HCT116 (cell line): ENCODE data around the gene BTNL9.

Experiments
- CEBPB ChIP-seq: IDR thresholded peaks from 2 replicates; pipeline ENCODE4 v1.6.1; 2012; ENCODE audit warnings: low read depth
- CTCF ChIP-seq, 3 experiments: fragments of 200-600 bp in 1 of 3; sonication (generic) in 1 of 3; IDR thresholded peaks in 2 of 3; conservative IDR thresholded peaks in 1 of 3; 2 replicates each; pipeline ENCODE4 v1.5.1; 2012 to 2017; ENCODE audit warnings: low read depth in 2 of 3, low read length in 2 of 3, antibody characterized with exemption in 1 of 3, borderline replicate concordance in 1 of 3, control low read depth in 1 of 3, mild to moderate bottlenecking in 1 of 3, mixed read lengths in 1 of 3, mixed run types in 1 of 3, moderate library complexity in 1 of 3; ENCODE audit not compliant: insufficient read depth in 1 of 3
- EZH2phosphoT487 ChIP-seq: fragments of 200-600 bp; IDR thresholded peaks from 2 replicates; pipeline ENCODE4 v1.6.1; 2018; ENCODE audit warnings: antibody characterized with exemption, borderline replicate concordance
- JUND ChIP-seq: IDR thresholded peaks from 2 replicates; pipeline ENCODE4 v1.6.1; 2012
- MAX ChIP-seq: IDR thresholded peaks from 2 replicates; pipeline ENCODE4 v1.6.1; 2012
- POLR2A ChIP-seq: IDR thresholded peaks from 2 replicates; pipeline ENCODE4 v1.7.0; 2011; ENCODE audit warnings: borderline replicate concordance; ENCODE audit not compliant: insufficient read depth, insufficient read length; ENCODE audit errors: extremely low read depth
- POLR2AphosphoS5 ChIP-seq: IDR thresholded peaks from 2 replicates; pipeline ENCODE4 v1.6.1; 2011; ENCODE audit warnings: mild to moderate bottlenecking, low read depth, low read length, moderate library complexity
- SP1 ChIP-seq: IDR thresholded peaks from 2 replicates; pipeline ENCODE4 v1.6.1; 2012; ENCODE audit warnings: low read depth
- SRF ChIP-seq: IDR thresholded peaks from 2 replicates; pipeline ENCODE4 v1.6.1; 2012; ENCODE audit warnings: low read depth
- YY1 ChIP-seq: IDR thresholded peaks from 2 replicates; pipeline ENCODE4 v1.6.1; 2011; ENCODE audit warnings: low read length, low read depth, moderate library complexity, mild to moderate bottlenecking; ENCODE audit not compliant: insufficient replicate concordance; ENCODE audit errors: extremely low read depth
- ZBTB33 ChIP-seq: IDR thresholded peaks from 2 replicates; pipeline ENCODE4 v1.6.1; 2011; ENCODE audit warnings: mild to moderate bottlenecking, low read length, moderate library complexity; ENCODE audit not compliant: insufficient replicate concordance; ENCODE audit errors: extremely low read depth

GRCh38 chr5:181086884-181087205 lies 46.8 kb downstream of the BTNL9 start:
- TF ChIP-seq ZBTB33 (no peak), POLR2A (no peak), POLR2AphosphoS5 (no peak), EZH2phosphoT487 (no peak), SP1 (no peak), SRF (no peak), MAX (no peak), CEBPB (no peak), YY1 (no peak), CTCF (IDR thresholded peaks at IDR 0.05 in 2 of 3, conservative IDR thresholded peaks at IDR 0.05 in 1 of 3; ENCODE audit: borderline replicate concordance in 1 of 3, insufficient read depth in 1 of 3, low read depth in 2 of 3, low read length in 2 of 3) (no peak), JUND (no peak)
